Erythroblast (primary cell): ENCODE results near the gene RHBDD2.

Source experiments
- DNase-seq, 2 experiments: peaks; one replicate each; lab custom pipeline; 2025; lab: John Stamatoyannopoulos, UW
- GATA1 ChIP-seq: IDR thresholded peaks from 2 replicates; pipeline ENCODE4 v1.6.1; 2011; ENCODE audit warnings: low read depth, mild to moderate bottlenecking, control low read depth, low read length, moderate library complexity
- POLR2A ChIP-seq: IDR thresholded peaks from 2 replicates; pipeline ENCODE4 v1.6.1; 2011; ENCODE audit warnings: mild to moderate bottlenecking, low read length

The RHBDD2 gene

DNA sequence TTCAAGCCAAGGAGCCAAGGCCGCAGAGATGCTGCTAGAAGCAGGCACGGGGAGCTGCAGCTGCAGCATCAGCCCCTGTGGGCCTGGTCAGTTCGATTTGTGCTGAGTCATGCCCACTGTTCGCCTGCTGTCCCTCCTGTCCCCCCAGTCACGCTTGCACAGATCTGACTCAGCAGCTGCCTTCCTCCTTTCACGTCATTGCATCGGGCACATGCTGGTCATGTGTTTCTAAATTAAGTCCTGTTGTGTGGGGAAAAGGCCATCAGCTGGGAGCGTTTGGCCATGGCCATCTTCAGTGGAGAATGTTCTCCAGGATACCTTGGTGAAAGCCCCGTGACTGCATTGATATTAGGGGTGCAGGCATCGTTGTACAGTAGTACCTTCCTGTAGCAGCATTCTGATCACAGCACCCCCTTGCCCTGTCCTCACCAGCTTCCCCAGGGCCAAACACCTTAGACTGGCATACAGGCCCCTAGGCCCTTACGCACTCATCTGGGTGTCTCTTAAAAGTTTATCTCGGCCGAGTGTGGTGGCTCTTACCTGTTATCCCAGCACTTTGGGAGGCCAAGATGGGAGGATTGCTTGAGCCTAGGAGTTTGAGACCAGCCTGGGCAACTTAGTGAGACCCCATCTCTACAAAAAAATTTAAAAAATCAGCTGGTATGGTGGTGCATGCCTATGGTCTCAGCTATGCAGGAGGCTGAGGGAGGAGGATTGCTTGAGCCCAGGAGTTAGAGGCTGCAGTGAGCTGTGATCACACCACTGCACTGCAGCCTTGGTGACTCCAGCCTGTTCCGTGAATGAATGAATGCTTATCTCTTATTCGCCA, 59.3 kb downstream of the RHBDD2 start:
- no peak for TF ChIP-seq POLR2A
- no peak for TF ChIP-seq GATA1
- peak; percentile 81 to 88 for DNase-seq
